COLO829 (cell line): ENCODE results near the gene PIN1.
"Not testable (repeated sequence)": the region's sequence is repeated elsewhere in the genome, so short reads cannot be mapped to it uniquely, and the experiment has no call there.

Experiments
- DNase-seq: peaks from one replicate; pipeline ENCODE4 v3.0.0; 2012; ENCODE audit warnings: low spot score

PIN1 gene

DNA sequence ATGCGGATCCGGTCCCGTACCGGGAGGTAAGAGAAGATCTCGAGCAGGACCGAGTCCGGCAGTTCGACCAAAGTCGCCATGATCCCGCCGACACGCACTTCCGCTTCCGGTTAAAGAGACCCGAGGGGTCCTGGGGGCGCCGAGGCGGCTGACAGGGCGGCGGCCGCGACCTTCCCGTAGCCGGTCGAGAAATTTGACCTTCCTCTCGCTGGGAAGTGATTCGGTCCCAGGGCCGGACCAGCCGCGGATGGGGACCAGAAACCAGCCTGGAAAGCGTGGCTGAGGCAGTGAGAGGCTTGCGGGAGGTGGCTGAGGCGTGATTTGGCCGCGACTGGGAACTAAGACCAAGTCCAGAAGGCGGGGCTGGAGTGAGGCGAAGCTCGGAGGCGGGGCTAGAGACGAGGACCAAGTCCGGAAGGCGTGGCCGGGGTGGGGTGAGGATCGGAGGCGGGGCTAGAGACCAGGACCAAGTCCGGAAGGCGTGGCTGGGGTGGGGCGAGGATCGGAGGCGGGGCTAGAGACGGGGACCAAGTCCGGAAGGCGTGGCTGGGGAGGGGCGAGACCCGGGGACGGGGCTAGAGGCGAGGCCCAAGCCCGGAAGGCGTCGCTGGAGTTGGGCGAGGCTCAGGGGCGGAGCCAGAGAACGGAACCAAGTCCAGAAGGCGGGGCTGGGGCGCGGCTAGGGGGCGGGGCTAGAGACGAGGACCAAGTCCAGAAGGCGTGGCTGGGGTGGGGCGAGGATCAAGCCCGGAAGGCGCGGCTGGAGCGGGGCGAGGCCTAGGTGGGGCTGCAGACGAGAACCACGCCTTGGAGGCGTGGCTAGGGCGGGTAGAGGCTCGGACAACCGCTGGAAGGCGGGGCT lies 16.2 kb upstream of the PIN1 start, which contains the start of gene FBXL12:
Gene FBXL12 (minus strand): TSS at position 346 of the 862 bp plus-strand sequence. CDS start 266 bp downstream, at position 80.
- peak; percentile 27 for DNase-seq

DNA sequence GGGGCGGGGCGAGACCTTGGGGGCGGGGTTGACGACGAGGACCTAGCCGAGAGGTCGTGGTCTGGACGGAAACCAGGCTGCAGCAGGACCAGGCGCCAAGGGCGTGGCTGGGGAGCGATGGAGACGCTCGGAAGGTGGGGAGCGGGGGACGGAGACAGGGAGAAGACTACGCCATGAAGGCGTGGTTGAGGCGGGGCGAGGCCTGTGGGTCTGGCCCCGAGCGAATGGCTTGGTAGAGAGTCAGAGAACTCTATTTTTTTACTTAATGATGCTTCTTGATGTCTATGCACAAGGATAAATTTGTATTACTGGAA lies 15.6 kb upstream of the PIN1 start:
- DNase-seq = peak; percentile 97

DNA sequence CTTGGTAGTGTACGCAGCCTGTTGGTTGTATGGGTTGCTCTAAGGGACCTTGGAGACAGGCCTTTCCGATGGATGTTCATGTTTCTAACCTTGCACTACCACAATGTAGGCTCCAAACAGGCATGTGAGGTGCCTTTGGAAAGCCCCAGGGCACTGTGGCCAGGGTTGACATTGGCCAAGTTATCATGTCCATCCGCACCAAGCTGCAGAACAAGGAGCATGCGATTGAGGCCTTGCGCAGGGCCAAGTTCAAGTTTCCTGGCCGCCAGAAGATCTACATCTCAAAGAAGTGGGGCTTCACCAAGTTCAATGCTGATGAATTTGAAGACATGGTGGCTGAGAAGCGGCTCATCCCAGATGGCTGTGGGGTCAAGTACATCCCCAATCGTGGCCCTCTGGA lies 15.1 kb upstream of the PIN1 start:
- DNase-seq = not testable (repeated sequence)

- DNase-seq = no peak
Observed at GRCh38 chr19:9823816-9824215, 11.3 kb upstream of the PIN1 start.

GRCh38 chr19:9827289-9828238 lies 7.6 kb upstream of the PIN1 start, which contains the start of gene UBL5:
Gene UBL5 (plus strand): TSS chr19:9827918. CDS start chr19:9828338, 420 bp downstream.
- DNase-seq = peak; percentile 92

DNA sequence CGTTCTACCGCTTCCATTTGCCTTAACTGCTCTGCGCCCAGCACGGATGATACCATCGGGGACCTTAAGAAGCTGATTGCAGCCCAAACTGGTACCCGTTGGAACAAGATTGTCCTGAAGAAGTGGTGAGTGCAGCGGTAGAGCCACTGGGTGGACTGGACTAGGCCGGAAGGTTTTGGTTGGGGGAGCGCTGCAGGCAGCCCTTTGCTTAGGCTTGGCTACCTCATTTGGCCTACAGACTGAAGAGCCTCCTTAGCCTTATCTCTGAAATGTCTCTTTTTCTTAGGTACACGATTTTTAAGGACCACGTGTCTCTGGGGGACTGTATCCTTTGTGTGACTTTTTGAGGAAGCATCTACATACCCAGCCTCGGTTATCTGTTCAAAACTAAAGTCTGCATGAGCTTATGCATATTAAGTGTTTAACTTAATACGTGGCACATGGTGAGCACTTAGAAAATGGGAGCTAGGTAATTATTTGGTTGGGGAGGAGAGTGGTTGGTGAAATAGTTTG lies 6.5 kb upstream of the PIN1 start:
- no peak for DNase-seq

- no peak for DNase-seq
Observed at GRCh38 chr19:9834307-9834725, 802 bp upstream of the PIN1 start.

DNA sequence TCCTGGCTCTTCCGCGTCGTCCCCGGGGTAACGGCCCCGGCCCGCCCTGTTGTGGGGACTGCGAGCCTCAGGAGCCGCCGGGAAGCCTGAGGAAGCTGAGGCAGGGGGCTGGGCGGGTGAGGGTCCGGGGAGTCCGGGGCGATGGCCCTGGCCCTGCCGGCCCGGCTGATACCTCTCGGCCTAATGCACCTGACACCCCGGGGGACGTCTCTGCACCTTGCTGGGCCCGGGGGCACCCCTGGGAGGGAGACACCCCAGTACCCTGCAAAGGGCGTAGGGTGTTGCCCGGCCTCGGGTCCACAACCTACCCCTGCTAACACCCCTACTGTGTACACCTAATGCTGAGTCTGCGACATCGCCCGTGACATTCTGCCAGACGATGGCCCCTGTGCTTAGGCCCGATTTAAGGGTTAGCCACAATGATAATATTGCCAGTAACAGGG lies 410 bp downstream of the PIN1 start:
- DNase-seq = no peak

DNA sequence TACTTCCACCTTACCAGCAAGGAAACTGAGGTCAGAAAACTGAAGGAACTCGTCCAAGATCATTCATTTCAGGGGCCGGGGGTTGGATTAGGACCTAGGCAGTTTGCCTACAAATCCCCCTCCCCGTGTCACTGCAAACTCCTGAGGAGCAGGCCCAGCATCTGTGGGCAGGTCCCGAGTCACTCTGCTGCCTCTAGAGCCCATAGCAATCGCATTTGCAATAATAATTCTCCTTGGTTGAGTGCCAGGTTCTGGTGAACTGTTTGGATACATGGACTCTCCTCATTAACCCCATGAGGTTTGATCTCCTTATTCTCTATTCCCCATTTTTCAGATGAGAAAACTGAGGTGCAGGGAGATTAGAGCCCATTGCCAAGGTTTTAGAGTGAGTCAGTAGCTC lies 903 bp downstream of the PIN1 start:
- no peak for DNase-seq

DNA sequence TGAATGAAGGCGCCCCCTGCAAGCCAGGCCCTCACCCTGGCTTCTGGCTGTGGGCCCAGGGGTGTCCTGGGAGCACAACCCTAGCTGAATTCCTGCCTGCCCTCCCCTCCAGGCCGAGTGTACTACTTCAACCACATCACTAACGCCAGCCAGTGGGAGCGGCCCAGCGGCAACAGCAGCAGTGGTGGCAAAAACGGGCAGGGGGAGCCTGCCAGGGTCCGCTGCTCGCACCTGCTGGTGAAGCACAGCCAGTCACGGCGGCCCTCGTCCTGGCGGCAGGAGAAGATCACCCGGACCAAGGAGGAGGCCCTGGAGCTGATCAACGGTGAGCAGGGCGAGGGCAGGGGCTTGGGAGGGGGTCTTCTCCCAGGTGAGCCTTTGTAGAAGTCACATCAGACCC lies 3.2 kb downstream of the PIN1 start:
- no peak for DNase-seq

DNA sequence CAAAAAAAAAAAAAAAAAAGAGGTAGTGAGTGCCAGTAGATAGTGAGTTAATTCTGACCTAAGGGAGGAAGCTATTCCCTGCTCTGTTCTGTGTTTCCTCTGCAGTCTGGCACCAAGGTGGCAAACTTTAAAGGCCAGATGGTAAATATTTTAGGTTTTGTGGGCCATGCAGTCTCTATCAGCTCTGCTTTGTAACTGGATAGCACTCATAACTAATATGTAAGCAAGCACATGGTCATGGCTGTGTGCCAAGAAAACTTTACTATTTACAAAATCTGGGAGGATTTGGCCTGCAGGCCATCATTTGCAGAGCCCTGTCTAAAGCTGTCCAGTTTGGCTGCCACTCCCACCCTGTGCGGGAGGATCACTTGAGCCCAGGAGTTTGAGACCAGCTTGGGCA lies 4.3 kb downstream of the PIN1 start:
- DNase-seq = no peak

GRCh38 chr19:9842834-9843625 lies 7.9 kb downstream of the PIN1 start:
- no peak for DNase-seq

- DNase-seq = not testable (repeated sequence)
Observed at GRCh38 chr19:9843626-9844273, 8.6 kb downstream of the PIN1 start.

DNA sequence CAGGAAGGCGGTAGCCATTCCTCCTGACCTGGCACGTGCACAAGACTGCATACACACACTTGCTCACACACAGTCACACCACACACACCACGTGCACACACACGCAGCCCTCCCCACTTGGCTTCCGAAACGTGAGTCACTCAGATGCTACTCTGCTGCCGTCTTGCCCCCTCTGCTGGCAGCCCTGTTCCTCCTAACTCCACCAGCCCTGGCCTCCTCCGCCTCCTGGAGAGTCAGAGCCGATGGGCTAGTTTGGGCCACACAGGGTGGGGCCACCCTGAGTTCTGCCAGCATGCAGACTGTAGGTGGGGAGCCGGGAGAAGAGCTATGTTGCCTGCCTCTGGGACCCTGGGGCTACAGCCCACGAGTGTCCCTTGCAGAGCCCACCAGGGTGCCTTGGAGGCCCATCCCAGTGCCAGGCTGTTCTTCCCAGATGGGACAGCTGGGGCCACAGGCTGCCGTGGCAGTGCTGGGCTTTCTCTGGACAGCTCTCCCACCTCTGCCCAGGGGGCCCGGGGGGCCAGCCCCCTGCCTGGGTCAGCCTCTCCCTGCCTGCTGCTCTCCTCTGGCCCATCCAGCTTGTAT lies 12.1 kb downstream of the PIN1 start:
- peak; percentile 43 for DNase-seq

- DNase-seq = no peak
Observed at GRCh38 chr19:9848060-9848459, 12.9 kb downstream of the PIN1 start.

- DNase-seq = no peak
Observed at GRCh38 chr19:9848762-9849161, 13.6 kb downstream of the PIN1 start.

- DNase-seq = no peak
Observed at GRCh38 chr19:9849791-9850190, 14.7 kb downstream of the PIN1 start.

GRCh38 chr19:9850235-9850959 lies 15.3 kb downstream of the PIN1 start:
- no peak for DNase-seq

GRCh38 chr19:9854282-9854846 lies 19.2 kb downstream of the PIN1 start:
- DNase-seq = no peak

GRCh38 chr19:9856609-9857008 lies 21.5 kb downstream of the PIN1 start:
- DNase-seq = no peak
